HepG2 (cell line): ENCODE measurements around the gene ASH1L. TPM values are rescaled to one million over a fixed set of nuclear protein-coding genes. Genes with fewer than 3 reads are reported as not detected.

Source experiments
- ATF6 ChIP-seq: sonication (generic); formaldehyde crosslinking; conservative IDR thresholded peaks from 2 replicates; pipeline ENCODE4 v1.4.0; 2020; ENCODE audit warnings: missing genetic modification reagents
- CREBL2 ChIP-seq: sonication (generic); formaldehyde crosslinking; IDR thresholded peaks from 2 replicates; pipeline ENCODE4 v1.8.1; 2023; ENCODE audit warnings: missing genetic modification reagents, mild to moderate bottlenecking, borderline replicate concordance
- GFI1 ChIP-seq: sonication (generic); formaldehyde crosslinking; IDR thresholded peaks from 2 replicates; pipeline ENCODE4 v1.5.0; 2020; ENCODE audit warnings: missing genetic modification reagents, mild to moderate bottlenecking, borderline replicate concordance
- HDAC2 ChIP-seq: sonication (generic); formaldehyde crosslinking; IDR thresholded peaks from 2 replicates; pipeline ENCODE4 v1.4.0; 2020; ENCODE audit warnings: missing genetic modification reagents
- HOXA3 ChIP-seq: sonication (generic); formaldehyde crosslinking; IDR thresholded peaks from 2 replicates; pipeline ENCODE4 v1.5.0; 2020; ENCODE audit warnings: missing genetic modification reagents
- HOXA9 ChIP-seq: sonication (generic); formaldehyde crosslinking; IDR thresholded peaks from 2 replicates; pipeline ENCODE4 v1.8.1; 2022; ENCODE audit warnings: missing genetic modification reagents, mild to moderate bottlenecking, moderate library complexity, borderline replicate concordance
- JUNB ChIP-seq: sonication (generic); formaldehyde crosslinking; IDR thresholded peaks from 2 replicates; pipeline ENCODE4 v1.8.0; 2022; ENCODE audit warnings: missing genetic modification reagents, mild to moderate bottlenecking, borderline replicate concordance
- KLF12 ChIP-seq: sonication (generic); formaldehyde crosslinking; IDR thresholded peaks from 2 replicates; pipeline ENCODE4 v1.4.0; 2020; ENCODE audit warnings: missing genetic modification reagents, borderline replicate concordance
- MYNN ChIP-seq: sonication (generic); formaldehyde crosslinking; IDR thresholded peaks from 2 replicates; pipeline ENCODE4 v1.4.0; 2020; ENCODE audit warnings: mild to moderate bottlenecking, low read depth, missing genetic modification reagents
- ZMYM4 ChIP-seq: sonication (generic); formaldehyde crosslinking; IDR thresholded peaks from 2 replicates; pipeline ENCODE4 v1.8.1; 2023; ENCODE audit warnings: mild to moderate bottlenecking, missing genetic modification reagents
- ZNF280B ChIP-seq: sonication (generic); formaldehyde crosslinking; IDR thresholded peaks from 2 replicates; pipeline ENCODE4 v1.5.0; 2020; ENCODE audit warnings: missing genetic modification reagents, mild to moderate bottlenecking, borderline replicate concordance
- ZNF282 ChIP-seq: fragments of 450-650 bp; IDR thresholded peaks from 2 replicates; pipeline ENCODE4 v1.6.1; 2018; ENCODE audit not compliant: partially characterized antibody
- ZNF337 ChIP-seq: sonication (generic); formaldehyde crosslinking; IDR thresholded peaks from 2 replicates; pipeline ENCODE4 v1.5.1; 2020; ENCODE audit warnings: missing genetic modification reagents, low read depth, mild to moderate bottlenecking, borderline replicate concordance
- ZNF382 ChIP-seq: sonication (generic); formaldehyde crosslinking; IDR thresholded peaks from 2 replicates; pipeline ENCODE4 v1.5.0; 2020; ENCODE audit warnings: missing genetic modification reagents, mild to moderate bottlenecking, borderline replicate concordance
- ZNF556 ChIP-seq: sonication (generic); formaldehyde crosslinking; IDR thresholded peaks from 2 replicates; pipeline ENCODE4 v1.4.0; 2020; ENCODE audit warnings: mild to moderate bottlenecking, missing genetic modification reagents, borderline replicate concordance
- ZNF567 ChIP-seq: sonication (generic); formaldehyde crosslinking; IDR thresholded peaks from 2 replicates; pipeline ENCODE4 v1.8.1; 2023; ENCODE audit warnings: mild to moderate bottlenecking, missing genetic modification reagents, borderline replicate concordance
- ZNF574 ChIP-seq: sonication (generic); formaldehyde crosslinking; IDR thresholded peaks from 2 replicates; pipeline ENCODE4 v1.4.0; 2020; ENCODE audit warnings: missing genetic modification reagents
- polyA plus RNA-seq, 8 experiments: library from polyadenylated mRNA; depleted of rRNA in 3 of 8; stranded (reverse) in 7 of 8; unstranded in 1 of 8; fragments of >200 nt; fragmentation: Illumina TruSeq in 4 of 8; extraction: Trizol in 4 of 8; gene quantifications; 2 replicates each; pipeline versions ENCODE4 v1.2.1 to v1.2.3, GENCODE V29; 2011 to 2016; ENCODE audit warnings: low read depth in 4 of 8, missing spikeins in 1 of 8, mixed read lengths in 1 of 8; ENCODE audit not compliant: insufficient read depth in 1 of 8
- total RNA-seq, 5 experiments: library from RNA; depleted of rRNA; stranded (reverse); fragments of >200 nt; fragmentation: Illumina TruSeq; extraction: Trizol; gene quantifications; 2 replicates each; pipeline ENCODE4 v1.2.3, GENCODE V29; 2016; ENCODE audit warnings: low read depth in 1 of 5
- TF ChIP-seq, protein P1 (sequence below): sonication (generic); formaldehyde crosslinking; IDR thresholded peaks from 2 replicates; pipeline ENCODE4 v1.5.1; 2020; ENCODE audit warnings: missing genetic modification reagents, mild to moderate bottlenecking, borderline replicate concordance

The ASH1L gene
- total and polyA plus RNA-seq, 2 of the 13 experiments (the other 11 are each of a cell fraction or from before 2014, with no cell fraction given) = 10.2 to 15.3 TPM

DNA sequence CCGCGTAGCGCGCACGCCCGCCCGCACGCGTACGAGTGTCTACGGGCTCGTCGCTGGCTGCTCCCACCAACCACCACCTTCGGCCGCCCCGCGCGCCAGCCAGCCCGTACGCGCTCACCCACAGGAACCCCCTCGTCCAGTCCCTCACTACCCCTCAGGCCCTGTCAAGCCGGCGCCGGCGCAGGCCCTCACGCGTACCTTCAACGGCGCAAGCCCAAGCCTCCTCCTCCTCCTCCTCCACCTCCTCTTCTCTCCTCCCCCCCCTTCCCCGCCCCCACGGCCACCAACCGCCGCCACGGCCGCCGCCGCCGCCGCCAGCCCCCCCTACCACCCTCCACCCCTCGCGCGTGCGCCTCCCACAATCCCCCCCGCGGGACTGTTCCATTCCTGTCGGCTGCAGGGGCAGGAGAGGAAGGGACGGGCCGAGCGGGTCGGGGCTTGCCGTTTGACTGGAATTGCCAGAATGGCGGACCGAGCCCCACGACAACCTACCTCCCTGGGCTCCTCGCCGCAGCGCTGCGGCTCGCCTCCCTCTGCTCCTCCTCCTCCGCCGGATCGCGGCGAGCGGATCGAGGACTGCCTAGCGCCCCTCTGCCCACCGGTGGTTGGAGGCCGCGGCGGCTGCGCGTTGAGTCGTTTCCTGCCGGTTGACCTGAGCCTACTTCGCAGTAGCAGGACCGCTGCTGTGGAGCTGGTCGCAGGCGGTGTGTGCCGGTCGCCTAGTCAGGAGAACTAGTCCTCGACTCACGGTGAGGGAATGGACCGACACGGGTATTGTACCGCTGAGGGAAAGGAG is at the start of gene ASH1L (continued):
- TF ChIP-seq ZNF574 (peak; percentile 65), JUNB (CRISPR knock-in tag) (no peak), ZNF556 (CRISPR knock-in tag) (no peak), ZNF282 (no peak), KLF12 (CRISPR knock-in tag) (0 out of 2 replicates have a peak, but pooled peaks have one; percentile 30), HOXA3 (CRISPR knock-in tag) (peak; percentile 69), MYNN (CRISPR knock-in tag) (peak; percentile 86), HOXA9 (peak; percentile 80), ATF6 (CRISPR knock-in tag) (no peak), ZNF382 (CRISPR knock-in tag) (no peak), CREBL2 (peak; percentile 84; the same call in 1 of the 2 replicates), HDAC2 (no peak; the same call in 1 of the 2 replicates), ZMYM4 (CRISPR knock-in tag) (peak; percentile 77), ZNF567 (CRISPR knock-in tag) (peak; percentile 62; the same call in 1 of the 2 replicates), ZNF280B (peak; percentile 57), ZNF337 (no peak), GFI1 (CRISPR knock-in tag) (0 out of 2 replicates have a peak, but pooled peaks have one; percentile 45)
- TF ChIP-seq, protein P1, sequence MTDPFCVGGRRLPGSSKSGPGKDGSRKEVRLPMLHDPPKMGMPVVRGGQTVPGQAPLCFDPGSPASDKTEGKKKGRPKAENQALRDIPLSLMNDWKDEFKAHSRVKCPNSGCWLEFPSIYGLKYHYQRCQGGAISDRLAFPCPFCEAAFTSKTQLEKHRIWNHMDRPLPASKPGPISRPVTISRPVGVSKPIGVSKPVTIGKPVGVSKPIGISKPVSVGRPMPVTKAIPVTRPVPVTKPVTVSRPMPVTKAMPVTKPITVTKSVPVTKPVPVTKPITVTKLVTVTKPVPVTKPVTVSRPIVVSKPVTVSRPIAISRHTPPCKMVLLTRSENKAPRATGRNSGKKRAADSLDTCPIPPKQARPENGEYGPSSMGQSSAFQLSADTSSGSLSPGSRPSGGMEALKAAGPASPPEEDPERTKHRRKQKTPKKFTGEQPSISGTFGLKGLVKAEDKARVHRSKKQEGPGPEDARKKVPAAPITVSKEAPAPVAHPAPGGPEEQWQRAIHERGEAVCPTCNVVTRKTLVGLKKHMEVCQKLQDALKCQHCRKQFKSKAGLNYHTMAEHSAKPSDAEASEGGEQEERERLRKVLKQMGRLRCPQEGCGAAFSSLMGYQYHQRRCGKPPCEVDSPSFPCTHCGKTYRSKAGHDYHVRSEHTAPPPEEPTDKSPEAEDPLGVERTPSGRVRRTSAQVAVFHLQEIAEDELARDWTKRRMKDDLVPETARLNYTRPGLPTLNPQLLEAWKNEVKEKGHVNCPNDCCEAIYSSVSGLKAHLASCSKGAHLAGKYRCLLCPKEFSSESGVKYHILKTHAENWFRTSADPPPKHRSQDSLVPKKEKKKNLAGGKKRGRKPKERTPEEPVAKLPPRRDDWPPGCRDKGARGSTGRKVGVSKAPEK (CRISPR knock-in tag) = no peak
